Adrenal gland (tissue), 5 donors: Measurements from ENCODE around the gene WWOX.

Experiments used
- POLR2A ChIP-seq, 2 donors: fragments of 450-650 bp; IDR thresholded peaks; one replicate each; pipeline ENCODE4 v1.6.1; 2017; ENCODE audit warnings: antibody characterized with exemption in 2 of 2, mild to moderate bottlenecking in 2 of 2, moderate library complexity in 1 of 2
- TF ChIP-seq, protein P1 (sequence below), 6 experiments: fragments of 450-650 bp in 4 of 6; fragments of 200-600 bp in 2 of 6; sonication (generic) in 1 of 6; IDR thresholded peaks; 1 replicate in 5 of 6; 2 replicates in 1 of 6; pipeline versions ENCODE4 v1.5.1 to v1.8.0; 2016 to 2021; ENCODE audit warnings: antibody characterized with exemption in 6 of 6, mild to moderate bottlenecking in 2 of 6, moderate library complexity in 1 of 6
- donor health status: DM: no; HTN: no; CAD: no.

DNA sequence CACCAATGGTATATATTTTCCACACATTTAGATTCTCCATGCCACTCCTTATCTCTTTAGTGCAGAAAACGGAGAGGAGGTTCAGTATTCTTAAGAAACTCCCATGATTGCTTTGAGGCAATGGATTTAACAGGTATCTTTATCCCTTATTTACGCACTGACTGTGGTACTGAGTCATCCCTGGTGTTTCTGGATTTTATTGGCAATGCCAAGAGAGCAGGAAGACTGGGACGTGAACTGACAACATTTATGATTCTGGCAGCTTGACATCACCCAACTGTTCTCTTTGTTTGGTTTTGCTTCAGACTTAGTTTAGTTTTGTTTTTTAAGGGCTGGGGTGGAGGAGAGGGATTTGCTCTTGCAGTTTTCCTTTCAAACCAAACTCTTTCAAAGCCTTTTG is 131.4 kb downstream of the WWOX start:
- TF ChIP-seq POLR2A (IDR thresholded peaks at IDR 0.05), result no peak
- TF ChIP-seq, protein P1, sequence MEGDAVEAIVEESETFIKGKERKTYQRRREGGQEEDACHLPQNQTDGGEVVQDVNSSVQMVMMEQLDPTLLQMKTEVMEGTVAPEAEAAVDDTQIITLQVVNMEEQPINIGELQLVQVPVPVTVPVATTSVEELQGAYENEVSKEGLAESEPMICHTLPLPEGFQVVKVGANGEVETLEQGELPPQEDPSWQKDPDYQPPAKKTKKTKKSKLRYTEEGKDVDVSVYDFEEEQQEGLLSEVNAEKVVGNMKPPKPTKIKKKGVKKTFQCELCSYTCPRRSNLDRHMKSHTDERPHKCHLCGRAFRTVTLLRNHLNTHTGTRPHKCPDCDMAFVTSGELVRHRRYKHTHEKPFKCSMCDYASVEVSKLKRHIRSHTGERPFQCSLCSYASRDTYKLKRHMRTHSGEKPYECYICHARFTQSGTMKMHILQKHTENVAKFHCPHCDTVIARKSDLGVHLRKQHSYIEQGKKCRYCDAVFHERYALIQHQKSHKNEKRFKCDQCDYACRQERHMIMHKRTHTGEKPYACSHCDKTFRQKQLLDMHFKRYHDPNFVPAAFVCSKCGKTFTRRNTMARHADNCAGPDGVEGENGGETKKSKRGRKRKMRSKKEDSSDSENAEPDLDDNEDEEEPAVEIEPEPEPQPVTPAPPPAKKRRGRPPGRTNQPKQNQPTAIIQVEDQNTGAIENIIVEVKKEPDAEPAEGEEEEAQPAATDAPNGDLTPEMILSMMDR (IDR thresholded peaks at IDR 0.05), result no peak
